B cell (primary cell): ENCODE results near the gene ANAPC5. TPM values are rescaled to one million over a fixed set of nuclear protein-coding genes. Genes with fewer than 3 reads are reported as not detected.

Experiments used
- ATAC-seq: fragments of 200-7000 bp; cut with Tn5 transposase; one replicate; pipeline ENCODE4 v1.10.0; 2021; ENCODE audit warnings: low read depth, mild to moderate bottlenecking, moderate number of reproducible peaks, moderate library complexity
- CTCF ChIA-PET: fragments of 350-600 bp; sonication (Branson Sonifier 250); formaldehyde crosslinking; loops from one replicate; lab custom pipeline; 2021; ENCODE audit warnings: antibody characterized with exemption, inconsistent platforms; lab: Charles Lee
- POLR2A ChIA-PET: fragments of 350-600 bp; sonication (Branson Sonifier 250); formaldehyde crosslinking; loops from one replicate; lab custom pipeline; 2021; ENCODE audit warnings: antibody characterized with exemption; lab: Charles Lee
- DNase-seq: peaks from one replicate; pipeline ENCODE4 v3.0.0; 2013
- H2AFZ ChIP-seq: 2 replicates; pipeline ENCODE4 v1.6.1; 2012; ENCODE audit warnings: mild to moderate bottlenecking, low read depth, low read length; ENCODE audit not compliant: insufficient read depth, poor library complexity, severe bottlenecking
- H3K27ac ChIP-seq, 2 donors: 1 replicate in 1 of 2; 2 replicates in 1 of 2; pipeline ENCODE4 v1.5.1; 2012 to 2013; ENCODE audit warnings: low read length in 2 of 2, mild to moderate bottlenecking in 2 of 2, moderate library complexity in 1 of 2
- H3K27me3 ChIP-seq, 4 experiments: fragments of 200-600 bp in 1 of 4; sonication (generic) in 1 of 4; replicated peaks in 1 of 4; 1 replicate in 2 of 4; 2 replicates in 2 of 4; pipeline versions ENCODE4 v1.6.1 to v1.7.0; 2013 to 2016; ENCODE audit warnings: low read length in 3 of 4, mild to moderate bottlenecking in 2 of 4, mixed read lengths in 1 of 4, moderate library complexity in 1 of 4; ENCODE audit not compliant: insufficient read depth in 4 of 4, control insufficient read depth in 3 of 4; ENCODE audit errors: control extremely low read depth in 1 of 4
- H3K36me3 ChIP-seq, 2 experiments: replicated peaks in 1 of 2; 1 replicate in 1 of 2; 2 replicates in 1 of 2; pipeline versions ENCODE4 v1.6.1 to v1.7.1; 2013; ENCODE audit warnings: low read length in 1 of 2; ENCODE audit not compliant: insufficient read depth in 2 of 2, control insufficient read depth in 1 of 2; ENCODE audit errors: control extremely low read depth in 1 of 2, extremely low read depth in 1 of 2
- H3K4me1 ChIP-seq, 2 donors: fragments of 200-600 bp in 1 of 2; sonication (generic) in 1 of 2; 1 replicate in 1 of 2; 2 replicates in 1 of 2; pipeline versions ENCODE4 v1.5.1 to v1.6.1; 2013 to 2017; ENCODE audit warnings: low read length in 2 of 2; ENCODE audit not compliant: control insufficient read depth in 2 of 2, insufficient read depth in 2 of 2
- H3K4me2 ChIP-seq: replicated peaks from 2 replicates; pipeline ENCODE3; 2012; ENCODE audit warnings: mild to moderate bottlenecking, low read depth, low read length; ENCODE audit not compliant: poor library complexity, severe bottlenecking
- H3K4me3 ChIP-seq, 5 experiments: fragments of 200-600 bp in 1 of 5; sonication (generic) in 1 of 5; 1 replicate in 3 of 5; 2 replicates in 2 of 5; pipeline versions ENCODE4 v1.5.1 to v1.7.0; 2011 to 2016; ENCODE audit warnings: low read length in 4 of 5, mild to moderate bottlenecking in 4 of 5, low read depth in 2 of 5, control low read depth in 1 of 5, moderate library complexity in 1 of 5; ENCODE audit not compliant: insufficient read depth in 1 of 5; ENCODE audit errors: control extremely low read depth in 1 of 5, extremely low read depth in 1 of 5
- H3K79me2 ChIP-seq: fragments of 200-600 bp; sonication (generic); one replicate; pipeline ENCODE4 v1.6.0; 2016; ENCODE audit warnings: low read length; ENCODE audit not compliant: control insufficient read depth, insufficient read depth
- H3K9ac ChIP-seq: fragments of 200-600 bp; sonication (generic); 2 replicates; pipeline ENCODE4 v1.6.1; 2017; ENCODE audit warnings: mild to moderate bottlenecking, low read length, moderate library complexity
- H3K9me3 ChIP-seq, 3 donors: one replicate each; pipeline versions ENCODE4 v1.6.1 to v1.7.1; 2013; ENCODE audit warnings: low read length in 2 of 3; ENCODE audit not compliant: control insufficient read depth in 2 of 3, insufficient read depth in 1 of 3; ENCODE audit errors: control extremely low read depth in 1 of 3
- H4K20me1 ChIP-seq: 2 replicates; pipeline ENCODE4 v1.6.0; 2012; ENCODE audit warnings: mild to moderate bottlenecking, low read length; ENCODE audit not compliant: insufficient read depth, control insufficient read depth, poor library complexity, severe bottlenecking
- H3K27ac Mint-ChIP-seq: one replicate; pipeline ENCODE4 v1.8.0; 2021; ENCODE audit warnings: mixed read lengths
- H3K27me3 Mint-ChIP-seq: one replicate; pipeline ENCODE4 v1.8.0; 2021; ENCODE audit warnings: mixed read lengths
- H3K4me1 Mint-ChIP-seq: one replicate; pipeline ENCODE4 v1.8.0; 2021; ENCODE audit warnings: mixed read lengths
- H3K4me3 Mint-ChIP-seq: one replicate; pipeline ENCODE4 v1.8.0; 2021; ENCODE audit warnings: mixed read lengths
- H3K9me3 Mint-ChIP-seq: one replicate; pipeline ENCODE4 v1.8.0; 2022; ENCODE audit warnings: mixed read lengths; ENCODE audit not compliant: insufficient read depth
- CTCF ChIP-seq: fragments of 200-600 bp; IDR thresholded peaks from one replicate; pipeline ENCODE4 v1.8.0; 2022; ENCODE audit warnings: antibody characterized with exemption, mild to moderate bottlenecking
- EZH2 ChIP-seq: IDR thresholded peaks from 2 replicates; pipeline ENCODE4 v1.6.1; 2012; ENCODE audit warnings: borderline replicate concordance, low read depth, mild to moderate bottlenecking, moderate library complexity, low read length; ENCODE audit not compliant: insufficient read depth, poor library complexity, severe bottlenecking
- WGBS: methylation state at CpG from one replicate; pipeline ENCODE4 v1.1.5; 2013; ENCODE audit warnings: missing lambda C conversion rate; ENCODE audit not compliant: insufficient coverage; 5-methylcytosine and 5-hydroxymethylcytosine counted together
- intact Hi-C: fragments of 100-400 bp; cut with micrococcal nuclease; formaldehyde crosslinking; loops from one replicate; pipeline ENCODE4 v1.10.0; 2022
- polyA plus RNA-seq: library from polyadenylated mRNA; depleted of rRNA; stranded (reverse); fragments of >200 nt; gene quantifications from 2 replicates; pipeline ENCODE4 v1.2.3, GENCODE V29; 2012
- total RNA-seq, 2 donors: library from RNA; stranded (reverse); fragments of 120-200 nt in 1 of 2; gene quantifications; 1 replicate in 1 of 2; 2 replicates in 1 of 2; pipeline versions ENCODE4 v1.2.3 to v1.2.4, GENCODE V29; 2013 to 2022

The ANAPC5 gene
- total and polyA plus RNA-seq, 2 donors (not counting 1 experiment from before 2014, with no cell fraction given) = 150 to 171 TPM

- Histone ChIP-seq H3K27ac (no peak overlapping the region), H3K4me3 (no peak overlapping the region), H3K9ac (no peak overlapping the region), H3K36me3 (peaks cover 24 to 81% of the 10 kb centered on the region in 2 experiments), H3K4me1 (no peaks in the 10 kb centered on the region), H2AFZ (no peak overlapping the region), H3K4me2 (no peak overlapping the region), H4K20me1 (peaks cover 11% of the 10 kb centered on the region), H3K79me2 (peaks cover 13% of the 10 kb centered on the region), H3K27me3 (no peaks in the 10 kb centered on the region), H3K9me3 (no peaks in the 10 kb centered on the region)
- POLR2A ChIA-PET = no interaction called here
- CTCF ChIA-PET = interaction anchor here (8.8 kb wide), 1 partner anchor 112 kb away, joined by 115 read pairs; no protein-coding TSS in a partner anchor
- H3K27me3 Mint-ChIP-seq = no peaks in the 10 kb centered on the region
- ATAC-seq (no peak), DNase-seq (no peak)
- no peak overlapping the region for H3K4me3 Mint-ChIP-seq
- H3K27ac Mint-ChIP-seq = no peak overlapping the region
- WGBS = 100% methylated on average over 2 of the region's 4 CpGs
- H3K9me3 Mint-ChIP-seq = no peaks in the 10 kb centered on the region
- TF ChIP-seq EZH2 (no peak), CTCF (no peak)
- H3K4me1 Mint-ChIP-seq = peaks cover 3% of the 10 kb centered on the region
- intact Hi-C loops = no loop called here
These were observed 22.0 kb downstream of the ANAPC5 start for GRCh38 chr12:121330195-121330594.

GRCh38 chr12:121328620-121329019 is 23.6 kb downstream of the ANAPC5 start:
- DNase-seq (no peak), ATAC-seq (no peak)
- Histone ChIP-seq H3K4me1 (no peaks in the 10 kb centered on the region), H3K36me3 (peaks cover 29 to 88% of the 10 kb centered on the region in 2 experiments), H3K4me3 (no peak overlapping the region), H3K79me2 (peaks cover 7% of the 10 kb centered on the region), H4K20me1 (peaks cover under 1% of the 10 kb centered on the region), H3K9ac (no peak overlapping the region), H3K9me3 (no peaks in the 10 kb centered on the region), H3K27me3 (no peaks in the 10 kb centered on the region), H3K4me2 (no peak overlapping the region), H3K27ac (no peak overlapping the region), H2AFZ (no peak overlapping the region)
- intact Hi-C loops = no loop called here
- H3K27me3 Mint-ChIP-seq = no peaks in the 10 kb centered on the region
- WGBS = 89% methylated on average over 3 of the region's 4 CpGs
- H3K9me3 Mint-ChIP-seq = no peaks in the 10 kb centered on the region
- no peaks in the 10 kb centered on the region for H3K4me1 Mint-ChIP-seq
- no peak overlapping the region for H3K27ac Mint-ChIP-seq
- no peak overlapping the region for H3K4me3 Mint-ChIP-seq
- POLR2A ChIA-PET = no interaction called here
- TF ChIP-seq EZH2 = no peak
- TF ChIP-seq CTCF = no peak
- CTCF ChIA-PET = interaction anchor here (0.6 to 1.2 kb wide), 3 partner anchors 11 to 266 kb away, joined by 3 read pairs; no protein-coding TSS in a partner anchor
